Neuronal stem cell (in vitro differentiated cells): Measurements from ENCODE around the gene SH3TC1.

Experiments
- DNase-seq: peaks from one replicate; pipeline ENCODE4 v3.0.0-alpha.2; 2013; ENCODE audit warnings: low spot score
- H2AFZ ChIP-seq: one replicate; pipeline ENCODE4 v1.6.1; 2013; ENCODE audit warnings: mild to moderate bottlenecking, low read length, inconsistent platforms
- H2AK5ac ChIP-seq: 2 replicates; pipeline ENCODE4 v1.6.1; 2013; ENCODE audit warnings: low read depth, mild to moderate bottlenecking, inconsistent platforms, low read length, moderate library complexity, mixed read lengths
- H2BK120ac ChIP-seq: 2 replicates; pipeline ENCODE4 v1.6.1; 2013; ENCODE audit warnings: low read depth, mild to moderate bottlenecking, inconsistent platforms, low read length, moderate library complexity, mixed read lengths
- H2BK12ac ChIP-seq: one replicate; pipeline ENCODE4 v1.6.1; 2013; ENCODE audit warnings: low read length, inconsistent platforms
- H2BK15ac ChIP-seq: 2 replicates; pipeline ENCODE4 v1.6.1; 2013; ENCODE audit warnings: mild to moderate bottlenecking, low read length, inconsistent platforms, mixed read lengths
- H2BK5ac ChIP-seq: one replicate; pipeline ENCODE4 v1.6.1; 2013; ENCODE audit warnings: inconsistent platforms, mild to moderate bottlenecking, low read length, moderate library complexity
- H3K14ac ChIP-seq: one replicate; pipeline ENCODE4 v1.6.1; 2013; ENCODE audit warnings: low read length, inconsistent platforms
- H3K18ac ChIP-seq: 2 replicates; pipeline ENCODE4 v1.6.1; 2013; ENCODE audit warnings: low read length, inconsistent platforms
- H3K23ac ChIP-seq: 2 replicates; pipeline ENCODE4 v1.6.1; 2013; ENCODE audit warnings: low read depth, mild to moderate bottlenecking, mixed read lengths, low read length, inconsistent platforms; ENCODE audit not compliant: poor library complexity
- H3K27ac ChIP-seq: replicated peaks from 3 replicates; pipeline ENCODE4 v1.5.1; 2013; ENCODE audit warnings: low read length, inconsistent platforms
- H3K27me3 ChIP-seq, 3 experiments: 2 replicates each; pipeline ENCODE4 v1.6.1; 2013; ENCODE audit warnings: low read length in 3 of 3, mild to moderate bottlenecking in 2 of 3, inconsistent platforms in 1 of 3, low read depth in 1 of 3, mixed read lengths in 1 of 3, moderate library complexity in 1 of 3; ENCODE audit not compliant: control insufficient read depth in 3 of 3, insufficient read depth in 3 of 3
- H3K36me3 ChIP-seq, 2 donors: replicated peaks in 1 of 2; 2 replicates each; pipeline ENCODE4 v1.6.1; 2013; ENCODE audit warnings: low read length in 2 of 2; ENCODE audit not compliant: control insufficient read depth in 2 of 2, insufficient read depth in 2 of 2
- H3K4ac ChIP-seq: 2 replicates; pipeline ENCODE4 v1.6.1; 2013; ENCODE audit warnings: inconsistent platforms, mild to moderate bottlenecking, low read length, moderate library complexity
- H3K4me1 ChIP-seq, 2 donors: 1 replicate in 1 of 2; 2 replicates in 1 of 2; pipeline ENCODE4 v1.6.1; 2013; ENCODE audit warnings: low read length in 2 of 2, low read depth in 1 of 2; ENCODE audit not compliant: control insufficient read depth in 2 of 2, insufficient read depth in 1 of 2
- H3K4me2 ChIP-seq: one replicate; pipeline ENCODE4 v1.6.1; 2013; ENCODE audit warnings: mild to moderate bottlenecking, low read length, inconsistent platforms; ENCODE audit not compliant: insufficient read depth, poor library complexity, severe bottlenecking
- H3K4me3 ChIP-seq, 2 donors: 2 replicates each; pipeline ENCODE4 v1.5.1; 2013; ENCODE audit warnings: low read length in 2 of 2, mild to moderate bottlenecking in 2 of 2, inconsistent platforms in 1 of 2, moderate library complexity in 1 of 2
- H3K79me1 ChIP-seq: one replicate; pipeline ENCODE4 v1.6.1; 2013; ENCODE audit warnings: low read depth, mild to moderate bottlenecking, inconsistent platforms, low read length, moderate library complexity
- H3K9ac ChIP-seq: one replicate; pipeline ENCODE4 v1.6.1; 2013; ENCODE audit warnings: mild to moderate bottlenecking, low read depth, low read length, inconsistent platforms; ENCODE audit not compliant: poor library complexity
- H3K9me3 ChIP-seq, 2 donors: replicated peaks in 1 of 2; 2 replicates each; pipeline versions ENCODE3 to v1.6.1; 2013; ENCODE audit warnings: low read length in 2 of 2, mild to moderate bottlenecking in 2 of 2, inconsistent platforms in 1 of 2, low read depth in 1 of 2, mixed read lengths in 1 of 2, moderate library complexity in 1 of 2; ENCODE audit not compliant: control insufficient read depth in 2 of 2, insufficient read depth in 1 of 2
- H4K8ac ChIP-seq: one replicate; pipeline ENCODE4 v1.6.1; 2013; ENCODE audit warnings: low read depth, mild to moderate bottlenecking, inconsistent platforms, low read length, moderate library complexity
- H4K91ac ChIP-seq: one replicate; pipeline ENCODE4 v1.6.1; 2013; ENCODE audit warnings: low read length, low read depth, mild to moderate bottlenecking, inconsistent platforms; ENCODE audit not compliant: poor library complexity
- WGBS, 2 donors: extraction: QIAGEN DNeasy Blood & Tissue Kit; methylation state at CpG; one replicate each; pipeline ENCODE4 v1.1.7; 2013; ENCODE audit warnings: missing lambda C conversion rate in 2 of 2, mixed read lengths in 1 of 2; ENCODE audit not compliant: insufficient read length in 2 of 2, insufficient replicate concordance in 1 of 2; ENCODE audit errors: extremely low coverage in 2 of 2; 5-methylcytosine and 5-hydroxymethylcytosine counted together

Gene SH3TC1

DNA sequence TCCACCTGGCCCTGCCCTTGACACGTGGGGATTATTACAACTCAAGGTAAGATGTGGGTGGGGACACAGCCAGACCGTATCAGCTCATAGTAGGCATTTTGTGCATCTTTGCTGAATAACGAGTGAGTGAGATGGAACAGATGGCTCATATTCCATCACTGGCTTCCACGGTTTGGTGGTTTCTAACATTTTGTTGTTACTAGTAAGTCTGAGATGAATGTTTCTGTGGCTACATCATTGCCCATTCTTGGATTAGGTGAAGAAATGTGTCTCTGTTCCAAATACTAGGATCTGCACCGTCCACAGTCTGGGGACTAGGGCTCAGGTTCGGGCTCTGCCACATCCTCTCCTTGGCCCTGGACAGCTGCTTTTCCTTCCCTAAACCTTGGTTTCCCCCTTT is 44.0 kb upstream of the SH3TC1 start:
- DNase-seq = no peak
- Histone ChIP-seq H3K14ac (no peak overlapping the region), H3K4me2 (no peak overlapping the region), H3K27ac (no peak overlapping the region), H3K18ac (no peak overlapping the region), H3K36me3 (no peaks in the 10 kb centered on the region), H2BK120ac (no peak overlapping the region), H3K4me1 (peaks cover 6% of the 10 kb centered on the region in 2 donors), H2BK5ac (no peak overlapping the region), H3K79me1 (peaks cover 1% of the 10 kb centered on the region), H3K4me3 (no peak overlapping the region), H2AK5ac (no peak overlapping the region), H3K9me3 (peaks cover 0 to 2% of the 10 kb centered on the region in 2 donors), H3K4ac (no peak overlapping the region), H2AFZ (no peak overlapping the region), H3K27me3 (peaks cover 17 to 76% (median 33%) of the 10 kb centered on the region in 3 experiments), H4K91ac (no peak overlapping the region), H4K8ac (no peak overlapping the region), H2BK15ac (no peak overlapping the region), H2BK12ac (no peak overlapping the region), H3K9ac (no peak overlapping the region), H3K23ac (no peak overlapping the region)
- WGBS, 2 donors = no CpG with 5 or more reads among the region's 6 CpGs

DNA sequence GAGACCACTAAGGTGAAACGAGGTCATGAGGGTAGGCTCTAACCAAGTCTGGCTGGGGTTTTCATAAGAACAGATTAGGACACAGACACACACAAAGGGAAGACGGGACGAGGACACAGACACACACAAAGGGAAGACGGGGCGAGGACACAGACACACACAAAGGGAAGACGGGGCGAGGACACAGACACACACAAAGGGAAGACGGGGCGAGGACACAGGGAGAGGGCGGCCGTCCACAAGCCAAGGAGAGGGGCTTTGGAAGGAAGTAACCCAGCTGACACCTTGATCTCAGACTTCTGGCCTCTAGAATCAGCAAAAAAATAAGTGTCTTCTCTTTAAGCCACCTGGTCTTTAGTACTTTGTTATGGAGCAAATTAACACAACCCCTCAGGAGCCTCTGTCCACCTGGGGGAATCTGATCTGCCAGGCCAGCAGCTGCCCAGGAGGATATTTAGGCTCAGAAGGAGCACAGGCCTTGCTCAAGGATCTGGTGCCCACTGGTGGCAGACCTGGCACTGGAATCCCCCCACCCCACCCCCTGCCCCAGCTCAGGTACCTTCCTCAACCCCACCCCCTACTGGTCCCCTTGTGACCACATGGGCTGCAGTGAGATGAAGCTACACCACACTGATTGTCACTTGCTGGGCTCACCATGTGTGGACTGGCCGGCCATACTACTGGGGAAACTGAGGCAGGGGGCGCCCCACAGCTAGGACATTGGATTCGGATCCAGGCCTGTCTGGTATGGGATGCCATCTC is 43.2 kb upstream of the SH3TC1 start:
- Histone ChIP-seq H3K27ac (no peak overlapping the region), H3K18ac (no peak overlapping the region), H2AK5ac (peak overlapping the region; percentile 10), H2AFZ (no peak overlapping the region), H2BK12ac (no peak overlapping the region), H3K27me3 (peaks cover 17 to 76% (median 38%) of the 10 kb centered on the region in 3 experiments), H3K14ac (no peak overlapping the region), H4K91ac (no peak overlapping the region), H3K4me2 (no peak overlapping the region), H3K9me3 (peaks cover 0 to 2% of the 10 kb centered on the region in 2 donors), H2BK15ac (no peak overlapping the region), H3K9ac (no peak overlapping the region), H2BK120ac (no peak overlapping the region), H3K4me3 (no peak overlapping the region), H3K4ac (no peak overlapping the region), H3K36me3 (no peaks in the 10 kb centered on the region), H3K4me1 (peaks cover 6% of the 10 kb centered on the region in 2 donors), H2BK5ac (no peak overlapping the region), H3K23ac (no peak overlapping the region), H3K79me1 (peaks cover 1% of the 10 kb centered on the region), H4K8ac (no peak overlapping the region)
- no CpG with 5 or more reads among the region's 14 CpGs for WGBS, 2 donors
- no peak for DNase-seq

DNA sequence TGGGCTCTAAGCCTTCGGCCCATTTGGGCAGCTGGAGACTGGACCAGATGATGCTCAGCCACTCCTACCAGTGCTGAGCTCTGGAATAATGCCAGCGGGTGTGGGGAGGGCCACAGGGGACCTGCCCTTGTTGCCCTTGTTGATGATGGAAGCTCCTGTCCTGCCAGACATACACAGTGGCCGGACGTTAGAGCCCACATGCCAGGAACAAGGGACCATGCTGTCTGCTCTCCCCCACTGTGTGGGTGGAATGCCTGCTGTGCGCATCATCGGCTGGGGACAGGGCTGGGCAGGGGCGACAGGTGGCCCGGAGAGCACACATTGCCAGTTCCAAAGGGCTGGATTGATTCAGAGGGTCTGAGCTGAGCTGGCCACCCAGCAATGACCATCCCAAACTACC is 42.5 kb upstream of the SH3TC1 start:
- no peak for DNase-seq
- H3K27me3 ChIP-seq = peaks cover 17 to 77% (median 38%) of the 10 kb centered on the region in 3 experiments
- WGBS, 2 donors = no CpG with 5 or more reads among the region's 8 CpGs

DNA sequence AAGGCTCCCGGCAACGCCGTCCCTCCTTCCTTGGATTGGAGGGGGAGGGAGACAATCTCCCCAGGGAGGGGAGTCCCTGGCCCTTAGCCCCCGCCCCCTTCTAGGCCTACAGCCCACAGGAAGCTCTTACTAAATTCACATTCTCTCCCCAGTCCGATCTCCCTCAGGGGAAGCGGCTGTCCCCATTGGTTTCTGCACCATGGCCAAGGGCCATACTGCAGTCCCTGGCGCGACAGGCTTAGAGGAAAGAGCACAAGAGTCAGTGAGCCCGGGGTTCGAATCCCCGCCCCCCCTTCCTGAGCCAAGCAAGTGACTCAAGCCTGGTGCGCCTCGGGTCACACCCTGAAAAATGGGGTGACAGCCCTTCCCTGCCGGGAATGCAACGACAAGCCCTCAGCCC is 41.6 kb upstream of the SH3TC1 start:
- Histone ChIP-seq H2BK15ac (no peak overlapping the region), H2BK12ac (no peak overlapping the region), H3K14ac (no peak overlapping the region), H2AK5ac (peak overlapping the region; percentile 50), H3K27me3 (peaks cover 17 to 74% (median 38%) of the 10 kb centered on the region in 3 experiments), H4K91ac (no peak overlapping the region), H4K8ac (no peak overlapping the region), H2BK5ac (peak overlapping the region; percentile 80), H3K18ac (no peak overlapping the region), H3K23ac (peak overlapping the region; percentile 57), H3K4me1 (peaks cover 6% of the 10 kb centered on the region in 2 donors), H2AFZ (no peak overlapping the region), H3K4me2 (no peak overlapping the region), H3K4me3 (no peak overlapping the region), H2BK120ac (no peak overlapping the region), H3K9me3 (peaks cover 0 to 2% of the 10 kb centered on the region in 2 donors), H3K36me3 (no peaks in the 10 kb centered on the region), H3K79me1 (no peaks in the 10 kb centered on the region), H3K27ac (no peak overlapping the region), H3K9ac (no peak overlapping the region), H3K4ac (no peak overlapping the region)
- no peak for DNase-seq
- WGBS, 2 donors = no CpG with 5 or more reads among the region's 15 CpGs

More for the DNA sequence above, 42.5 kb upstream of the SH3TC1 start:
- H3K18ac ChIP-seq = peak overlapping the region; percentile 74
- H3K4me1 ChIP-seq = peaks cover 6% of the 10 kb centered on the region in 2 donors
- no peak overlapping the region for H3K4ac ChIP-seq
- peak overlapping the region; percentile 45 for H3K23ac ChIP-seq
- no peak overlapping the region for H3K4me3 ChIP-seq
- no peaks in the 10 kb centered on the region for H3K36me3 ChIP-seq
- H2BK12ac ChIP-seq = no peak overlapping the region
- H2BK5ac ChIP-seq = no peak overlapping the region
- peak overlapping the region; percentile 10 for H2AK5ac ChIP-seq
- peaks cover 0 to 2% of the 10 kb centered on the region in 2 donors for H3K9me3 ChIP-seq
- peaks cover 1% of the 10 kb centered on the region for H3K79me1 ChIP-seq
- H3K14ac ChIP-seq = no peak overlapping the region
- H3K27ac ChIP-seq = no peak overlapping the region
- H4K8ac ChIP-seq = peak overlapping the region; percentile 26
- no peak overlapping the region for H2BK15ac ChIP-seq
- H2AFZ ChIP-seq = no peak overlapping the region
- no peak overlapping the region for H3K9ac ChIP-seq
- H3K4me2 ChIP-seq = no peak overlapping the region
- H4K91ac ChIP-seq = no peak overlapping the region
- H2BK120ac ChIP-seq = no peak overlapping the region
